ENCODE data around the gene TPM3.

The TPM3 gene

DNA sequence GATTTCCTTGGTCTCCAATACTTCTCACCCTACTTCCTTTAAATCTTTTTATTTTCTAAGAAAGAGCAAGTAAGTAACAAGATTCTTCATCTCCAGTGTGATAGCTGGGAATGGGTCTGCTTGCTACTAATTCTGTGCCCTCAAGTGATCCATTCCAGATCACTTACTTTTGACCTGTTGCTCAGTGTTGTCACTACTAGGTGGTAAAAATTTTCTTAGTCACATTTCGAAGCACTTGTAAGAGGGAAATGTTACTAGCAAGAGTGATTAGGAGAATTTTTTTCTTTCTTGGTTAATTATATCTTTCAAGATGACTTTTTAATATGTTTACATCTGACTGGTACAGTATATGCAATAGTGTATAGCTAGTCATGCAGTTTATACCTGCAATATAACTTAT, 31.0 kb upstream of the TPM3 start:
- no peak for DNase-seq (ENCODE audit: insufficient read length, low spot score)
- TF ChIP-seq PAX5 (IDR thresholded peaks at IDR 0.05; ENCODE audit: insufficient read depth, low read length, severe bottlenecking), result no peak
- TF ChIP-seq POLR2A (IDR thresholded peaks at IDR 0.05; ENCODE audit: low read depth, low read length), result no peak
- no peak for TF ChIP-seq TAF1 (IDR thresholded peaks at IDR 0.05; ENCODE audit: low read depth, low read length)
- no peak for FAIRE-seq

DNA sequence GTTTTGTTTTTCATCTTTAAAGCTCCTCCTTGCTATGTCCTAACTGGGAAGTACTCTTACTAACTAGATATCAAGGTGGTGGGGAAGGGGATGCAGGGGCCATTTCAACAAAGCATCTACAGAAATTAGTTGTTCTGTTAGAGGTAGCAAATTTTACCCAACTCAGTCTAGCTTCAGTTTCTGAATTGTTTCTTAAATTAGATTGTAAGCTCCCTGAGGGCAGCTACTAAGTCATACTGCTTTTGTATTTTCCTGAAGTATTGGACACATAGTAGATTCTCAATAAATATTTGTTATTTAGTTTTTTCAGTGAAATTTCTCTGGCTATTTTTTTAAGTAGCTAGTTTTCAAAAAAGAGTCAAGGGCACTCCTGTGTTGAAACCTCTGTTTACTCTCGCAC, 30.6 kb upstream of the TPM3 start:
- TF ChIP-seq POLR2A (IDR thresholded peaks at IDR 0.05; ENCODE audit: low read depth, low read length) (no peak), PAX5 (IDR thresholded peaks at IDR 0.05; ENCODE audit: insufficient read depth, low read length, severe bottlenecking) (no peak), POU2F2 (IDR thresholded peaks at IDR 0.05; ENCODE audit: low read depth, low read length) (no peak), SPI1 (IDR thresholded peaks at IDR 0.05; ENCODE audit: low read depth, low read length) (no peak), POLR2AphosphoS5 (IDR thresholded peaks at IDR 0.05; ENCODE audit: low read depth, low read length) (no peak), TAF1 (IDR thresholded peaks at IDR 0.05; ENCODE audit: low read depth, low read length) (no peak)
- no peak for FAIRE-seq
- DNase-seq (ENCODE audit: insufficient read length, low spot score), result no peak

DNA sequence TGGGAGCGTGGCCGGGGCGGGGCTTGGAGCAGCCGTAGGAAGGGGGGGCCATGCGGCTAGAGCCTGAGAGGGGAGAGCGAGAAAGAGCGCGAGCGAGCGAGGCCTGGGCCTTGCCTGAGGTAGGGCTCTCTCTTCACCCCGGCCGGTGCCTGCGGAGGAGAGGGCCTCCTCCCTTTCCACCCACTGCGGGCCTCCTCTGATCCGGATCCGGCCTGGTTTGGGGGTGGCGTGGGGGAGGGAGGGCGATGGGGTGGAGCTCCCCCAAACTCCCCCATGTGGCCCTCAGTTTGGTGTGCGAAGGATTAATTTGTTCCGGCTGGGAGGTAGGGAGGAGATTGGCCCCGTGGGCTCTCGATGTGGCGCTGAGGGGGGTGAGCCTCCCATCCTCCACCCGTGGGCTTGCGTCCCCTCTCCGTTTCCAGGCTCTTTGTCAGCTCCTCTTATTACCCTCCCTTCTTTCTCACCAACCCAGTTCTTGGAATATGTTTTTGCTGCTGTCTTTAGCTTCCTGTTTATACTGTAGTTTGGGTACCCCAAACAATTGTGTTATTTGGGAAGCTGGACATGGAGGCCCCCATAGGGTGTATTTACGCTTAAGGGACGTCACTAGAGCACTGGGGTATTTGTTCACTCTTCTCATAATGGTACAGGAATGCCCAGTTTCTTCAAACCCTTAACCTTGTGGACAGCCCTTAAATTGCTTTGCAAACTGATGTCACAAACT, 29.5 kb upstream of the TPM3 start:
- DNase-seq (ENCODE audit: insufficient read length, low spot score) (peak; percentile 32), FAIRE-seq (peak; percentile 62)
- TF ChIP-seq TAF1 (IDR thresholded peaks at IDR 0.05; ENCODE audit: low read depth, low read length) (0 out of 2 replicates have a peak, but pooled peaks have one; percentile 71), POLR2A (IDR thresholded peaks at IDR 0.05; ENCODE audit: low read depth, low read length) (peak; percentile 92), POLR2AphosphoS5 (IDR thresholded peaks at IDR 0.05; ENCODE audit: low read depth, low read length) (peak; percentile 90), PAX5 (IDR thresholded peaks at IDR 0.05; ENCODE audit: insufficient read depth, low read length, severe bottlenecking) (no peak), SPI1 (IDR thresholded peaks at IDR 0.05; ENCODE audit: low read depth, low read length) (no peak)

DNA sequence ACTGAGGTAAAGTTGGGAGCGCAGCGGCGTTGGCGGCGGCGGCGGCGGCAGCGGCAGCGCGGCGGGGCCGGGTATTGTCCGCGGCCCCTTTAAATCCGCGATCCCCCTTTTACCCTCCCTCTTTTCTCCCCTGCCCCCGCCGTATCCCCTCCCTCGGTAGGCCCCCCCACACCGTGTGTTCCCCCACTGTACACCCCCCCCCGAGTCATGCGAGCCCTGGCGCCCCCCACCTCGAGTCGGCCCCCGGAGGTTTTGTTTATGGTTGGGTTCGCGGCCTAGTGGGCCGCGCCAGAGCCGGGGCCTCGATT, 29.0 kb upstream of the TPM3 start:
- TF ChIP-seq POLR2AphosphoS5 (IDR thresholded peaks at IDR 0.05; ENCODE audit: low read depth, low read length), result no peak; the same call in 1 of the 2 replicates
- no peak for TF ChIP-seq PAX5 (IDR thresholded peaks at IDR 0.05; ENCODE audit: insufficient read depth, low read length, severe bottlenecking)
- no peak; the same call in 1 of the 2 replicates for TF ChIP-seq TAF1 (IDR thresholded peaks at IDR 0.05; ENCODE audit: low read depth, low read length)
- TF ChIP-seq SPI1 (IDR thresholded peaks at IDR 0.05; ENCODE audit: low read depth, low read length), result no peak
- TF ChIP-seq POU2F2 (IDR thresholded peaks at IDR 0.05; ENCODE audit: low read depth, low read length), result no peak
- TF ChIP-seq POLR2A (IDR thresholded peaks at IDR 0.05; ENCODE audit: low read depth, low read length), result no peak; the same call in 1 of the 2 replicates
- DNase-seq (ENCODE audit: insufficient read length, low spot score) (no peak), FAIRE-seq (no peak)

DNA sequence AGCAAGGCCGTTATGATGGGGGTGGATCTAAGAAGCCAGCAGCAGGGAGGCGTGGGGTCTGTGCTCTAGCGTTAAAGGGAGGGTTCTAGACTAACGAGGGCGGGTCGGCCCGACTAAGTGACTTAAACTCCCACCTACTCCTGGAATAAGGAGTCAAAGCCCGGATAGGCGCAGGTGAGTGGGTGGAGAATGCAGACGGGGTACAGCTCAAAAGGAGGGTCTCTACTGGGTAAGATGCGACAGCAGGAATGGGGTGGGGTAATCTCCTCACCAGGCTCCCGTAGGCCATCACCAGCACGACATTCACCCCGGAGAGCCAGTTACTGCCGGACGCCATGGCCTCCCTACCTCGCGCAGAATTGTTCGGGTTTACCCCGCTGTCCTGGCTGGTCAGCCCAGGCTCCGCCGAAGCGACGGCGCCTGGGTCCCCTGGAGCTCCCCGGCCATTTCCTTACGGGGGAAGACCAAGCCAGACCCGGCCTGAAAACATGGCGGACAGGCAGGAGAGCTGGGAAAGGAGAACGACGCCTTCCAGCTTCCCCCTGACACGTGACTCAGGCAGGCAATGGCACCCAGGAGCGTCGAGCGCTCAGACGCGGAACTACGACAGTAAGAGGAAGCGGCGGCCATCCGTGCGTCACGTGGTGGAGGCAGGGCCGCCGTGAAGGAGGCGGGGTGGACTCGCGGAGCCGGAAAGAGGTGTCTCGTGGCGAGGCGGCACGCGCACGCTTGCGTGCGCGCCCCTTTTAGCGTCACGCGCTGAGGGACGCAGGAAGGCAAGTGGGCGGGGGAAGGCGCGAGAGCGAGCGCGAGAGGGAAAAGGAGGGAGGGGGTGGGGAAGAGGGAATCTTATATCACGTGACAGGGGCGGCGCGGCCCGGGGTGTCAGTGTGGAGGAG, 28.4 kb upstream of the TPM3 start, which contains the start of gene UBAP2L:
UBAP2L (plus strand) TSS at position 885 of the 899 bp plus-strand sequence. CDS start 4,169 bp downstream, outside the sequence.
- FAIRE-seq (peak; percentile 99), DNase-seq (ENCODE audit: insufficient read length, low spot score) (peak; percentile 86)
- TF ChIP-seq POU2F2 (IDR thresholded peaks at IDR 0.05; ENCODE audit: low read depth, low read length) (no peak), POLR2AphosphoS5 (IDR thresholded peaks at IDR 0.05; ENCODE audit: low read depth, low read length) (peak; percentile 83; the same call in 1 of the 2 replicates), TAF1 (IDR thresholded peaks at IDR 0.05; ENCODE audit: low read depth, low read length) (peak; percentile 69; the same call in 1 of the 2 replicates), SPI1 (IDR thresholded peaks at IDR 0.05; ENCODE audit: low read depth, low read length) (peak; percentile 85), POLR2A (IDR thresholded peaks at IDR 0.05; ENCODE audit: low read depth, low read length) (peak; percentile 81), PAX5 (IDR thresholded peaks at IDR 0.05; ENCODE audit: insufficient read depth, low read length, severe bottlenecking) (no peak)

DNA sequence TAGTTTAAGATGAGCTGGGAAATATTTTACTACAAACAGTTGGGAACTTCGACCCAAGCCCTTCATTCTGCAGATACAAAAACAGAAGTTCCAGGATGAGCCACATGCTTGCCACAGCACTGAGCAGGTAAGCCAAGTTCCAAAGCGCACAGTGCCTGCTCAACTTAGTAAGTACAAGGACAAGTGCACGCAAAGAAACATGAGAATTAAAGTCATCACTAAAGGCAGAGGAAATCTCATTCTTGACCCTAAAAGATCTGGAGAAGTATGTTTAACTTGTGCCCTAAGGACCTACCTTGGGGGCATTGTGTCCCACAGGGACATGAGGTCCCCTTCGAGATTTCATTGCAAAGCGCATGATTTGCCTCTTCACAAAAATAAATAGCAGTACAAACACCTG, 27.6 kb upstream of the TPM3 start:
- TF ChIP-seq POLR2AphosphoS5 (IDR thresholded peaks at IDR 0.05; ENCODE audit: low read depth, low read length) (no peak), POU2F2 (IDR thresholded peaks at IDR 0.05; ENCODE audit: low read depth, low read length) (no peak), POLR2A (IDR thresholded peaks at IDR 0.05; ENCODE audit: low read depth, low read length) (no peak), SPI1 (IDR thresholded peaks at IDR 0.05; ENCODE audit: low read depth, low read length) (no peak), PAX5 (IDR thresholded peaks at IDR 0.05; ENCODE audit: insufficient read depth, low read length, severe bottlenecking) (no peak), TAF1 (IDR thresholded peaks at IDR 0.05; ENCODE audit: low read depth, low read length) (no peak)
- DNase-seq (ENCODE audit: insufficient read length, low spot score) (no peak), FAIRE-seq (no peak)

DNA sequence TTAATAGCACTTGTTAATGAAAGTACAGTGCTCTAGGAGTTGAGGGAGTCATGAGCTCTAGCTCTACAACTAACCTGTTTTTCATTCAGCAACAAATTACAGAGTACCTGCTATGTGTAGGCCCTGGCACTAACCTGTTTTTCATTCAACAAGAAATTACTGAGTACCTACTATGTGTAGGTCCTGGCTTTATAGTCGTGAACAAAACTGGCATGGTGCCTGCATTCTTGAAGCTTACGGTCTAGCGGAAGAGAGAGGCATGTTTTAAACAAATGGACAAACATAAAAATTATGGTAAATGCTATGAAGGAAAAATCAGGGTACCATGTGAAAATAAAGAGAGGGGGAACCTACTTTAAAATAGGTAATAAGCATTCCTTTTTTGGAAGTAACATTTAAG, 26.6 kb upstream of the TPM3 start:
- DNase-seq (ENCODE audit: insufficient read length, low spot score), result no peak
- TF ChIP-seq POLR2A (IDR thresholded peaks at IDR 0.05; ENCODE audit: low read depth, low read length) (no peak), TAF1 (IDR thresholded peaks at IDR 0.05; ENCODE audit: low read depth, low read length) (no peak), PAX5 (IDR thresholded peaks at IDR 0.05; ENCODE audit: insufficient read depth, low read length, severe bottlenecking) (no peak), POLR2AphosphoS5 (IDR thresholded peaks at IDR 0.05; ENCODE audit: low read depth, low read length) (no peak), POU2F2 (IDR thresholded peaks at IDR 0.05; ENCODE audit: low read depth, low read length) (no peak), SPI1 (IDR thresholded peaks at IDR 0.05; ENCODE audit: low read depth, low read length) (no peak)
- no peak for FAIRE-seq

DNA sequence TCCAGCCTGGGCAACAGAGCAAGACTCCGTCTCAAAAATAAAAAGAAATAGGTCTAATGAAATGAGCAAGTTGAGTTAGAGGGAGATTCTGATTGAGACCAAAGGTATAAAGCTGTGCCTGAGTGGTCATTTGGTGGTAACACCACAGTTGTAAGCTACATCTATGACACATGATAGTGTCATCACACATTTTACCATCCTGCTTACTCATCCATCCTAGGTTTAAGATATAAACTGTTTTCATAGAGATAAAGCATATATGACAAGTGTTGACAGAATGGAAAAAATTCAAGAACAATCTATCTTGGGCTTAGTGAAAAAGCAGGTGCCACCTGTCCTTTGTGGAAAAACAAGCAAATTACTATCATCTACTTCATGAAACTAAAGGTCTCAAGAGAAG, 21.4 kb upstream of the TPM3 start:
- DNase-seq (ENCODE audit: insufficient read length, low spot score) (no peak), FAIRE-seq (no peak)
- TF ChIP-seq POU2F2 (IDR thresholded peaks at IDR 0.05; ENCODE audit: low read depth, low read length), result no peak
- no peak for TF ChIP-seq TAF1 (IDR thresholded peaks at IDR 0.05; ENCODE audit: low read depth, low read length)
- no peak for TF ChIP-seq POLR2AphosphoS5 (IDR thresholded peaks at IDR 0.05; ENCODE audit: low read depth, low read length)
- TF ChIP-seq PAX5 (IDR thresholded peaks at IDR 0.05; ENCODE audit: insufficient read depth, low read length, severe bottlenecking), result no peak
- TF ChIP-seq SPI1 (IDR thresholded peaks at IDR 0.05; ENCODE audit: low read depth, low read length), result no peak
- no peak for TF ChIP-seq POLR2A (IDR thresholded peaks at IDR 0.05; ENCODE audit: low read depth, low read length)

DNA sequence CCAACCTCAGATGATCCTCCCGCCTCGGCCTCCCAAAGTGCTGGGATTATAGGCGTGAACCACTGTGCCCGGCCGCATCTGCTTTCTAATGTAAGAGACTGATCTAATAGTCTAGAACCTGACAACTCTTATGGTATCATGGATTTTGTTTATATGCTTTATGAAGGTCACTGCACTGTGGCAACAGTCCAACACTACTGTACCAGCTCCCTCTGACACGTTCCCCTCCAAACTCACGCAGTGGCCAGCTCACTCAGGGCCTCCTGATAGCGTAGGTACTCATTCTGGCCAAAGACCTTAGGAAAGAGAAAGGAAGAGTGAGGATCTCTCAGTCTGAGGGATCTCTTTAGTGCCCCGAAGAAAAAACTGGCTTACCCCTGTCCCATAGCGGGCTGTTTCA, 20.2 kb upstream of the TPM3 start:
- FAIRE-seq (no peak), DNase-seq (ENCODE audit: insufficient read length, low spot score) (no peak)
- TF ChIP-seq POLR2AphosphoS5 (IDR thresholded peaks at IDR 0.05; ENCODE audit: low read depth, low read length), result no peak
- no peak for TF ChIP-seq SPI1 (IDR thresholded peaks at IDR 0.05; ENCODE audit: low read depth, low read length)
- no peak for TF ChIP-seq POLR2A (IDR thresholded peaks at IDR 0.05; ENCODE audit: low read depth, low read length)
- TF ChIP-seq PAX5 (IDR thresholded peaks at IDR 0.05; ENCODE audit: insufficient read depth, low read length, severe bottlenecking), result no peak
